ENCODE measurements around the gene BICD2. TPM values are rescaled to one million over a fixed set of nuclear protein-coding genes. Genes with fewer than 3 reads are reported as not detected.

The BICD2 gene
- total RNA-seq, 4 donors from 2014 or later, result 42.3 to 75.3 (median 51.8) TPM

DNA sequence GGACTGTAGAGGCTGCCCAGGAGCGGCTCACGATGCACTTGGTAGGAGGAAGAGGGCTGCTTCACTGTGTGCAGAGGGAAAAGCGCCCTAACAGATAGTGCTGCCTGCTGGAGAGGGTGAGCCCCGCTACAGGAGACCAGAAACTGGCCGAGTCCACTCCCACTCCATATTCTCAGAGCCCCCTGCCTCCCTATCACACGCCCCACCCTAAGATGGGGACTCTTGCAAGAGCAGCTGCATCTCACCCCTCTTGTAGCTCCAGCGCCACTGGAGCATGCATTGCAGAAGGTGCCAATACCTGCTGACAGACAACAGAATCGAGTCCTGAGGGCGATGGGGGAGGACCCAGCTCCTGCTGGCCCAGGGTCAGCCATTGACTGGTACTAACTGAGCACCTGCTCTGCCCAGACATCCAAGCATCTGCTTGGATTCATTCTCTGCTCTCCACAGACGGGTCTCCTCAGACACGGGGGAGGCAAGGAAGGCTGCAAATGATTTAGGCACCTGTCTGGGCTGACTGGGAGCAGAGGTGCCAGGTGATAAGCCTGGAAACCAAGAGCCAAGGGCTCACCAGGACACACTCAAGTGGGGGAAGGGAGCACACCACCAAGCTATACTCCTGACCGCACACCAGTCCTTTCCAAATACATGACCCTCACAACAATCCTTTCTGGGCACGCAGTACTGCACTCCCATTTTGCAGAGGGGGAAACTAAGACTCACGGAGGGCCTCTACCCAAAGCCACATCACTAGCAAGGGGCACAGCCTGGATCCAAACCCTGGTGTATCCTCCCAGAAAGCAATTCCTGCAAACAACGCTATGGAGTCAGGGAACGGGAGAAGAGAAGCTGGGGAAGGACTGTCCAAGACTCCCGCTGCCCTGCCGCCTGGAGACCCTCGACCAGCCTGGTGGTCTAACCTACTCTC lies 1.6 kb downstream of the BICD2 start:
- WGBS, 2 donors (ENCODE audit: low coverage in 1 of 2), result 30 to 38% methylated on average over 3 to 6 of the region's 19 CpGs
- no peak for ATAC-seq
- peak overlapping the region in 3 of 4 donors; percentile 91 to 100 (median 98) for H3K27ac ChIP-seq
- peaks cover 0 to 59% (median 42%) of the 10 kb centered on the region in 3 donors for H3K4me1 ChIP-seq
- H3K36me3 ChIP-seq, result no peaks in the 10 kb centered on the region
- no peak for TF ChIP-seq EP300 (IDR thresholded peaks at IDR 0.05)
- TF ChIP-seq, protein P1, sequence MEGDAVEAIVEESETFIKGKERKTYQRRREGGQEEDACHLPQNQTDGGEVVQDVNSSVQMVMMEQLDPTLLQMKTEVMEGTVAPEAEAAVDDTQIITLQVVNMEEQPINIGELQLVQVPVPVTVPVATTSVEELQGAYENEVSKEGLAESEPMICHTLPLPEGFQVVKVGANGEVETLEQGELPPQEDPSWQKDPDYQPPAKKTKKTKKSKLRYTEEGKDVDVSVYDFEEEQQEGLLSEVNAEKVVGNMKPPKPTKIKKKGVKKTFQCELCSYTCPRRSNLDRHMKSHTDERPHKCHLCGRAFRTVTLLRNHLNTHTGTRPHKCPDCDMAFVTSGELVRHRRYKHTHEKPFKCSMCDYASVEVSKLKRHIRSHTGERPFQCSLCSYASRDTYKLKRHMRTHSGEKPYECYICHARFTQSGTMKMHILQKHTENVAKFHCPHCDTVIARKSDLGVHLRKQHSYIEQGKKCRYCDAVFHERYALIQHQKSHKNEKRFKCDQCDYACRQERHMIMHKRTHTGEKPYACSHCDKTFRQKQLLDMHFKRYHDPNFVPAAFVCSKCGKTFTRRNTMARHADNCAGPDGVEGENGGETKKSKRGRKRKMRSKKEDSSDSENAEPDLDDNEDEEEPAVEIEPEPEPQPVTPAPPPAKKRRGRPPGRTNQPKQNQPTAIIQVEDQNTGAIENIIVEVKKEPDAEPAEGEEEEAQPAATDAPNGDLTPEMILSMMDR (IDR thresholded peaks at IDR 0.05), result no peak
- no peak for TF ChIP-seq POLR2A (IDR thresholded peaks at IDR 0.05)
- TF ChIP-seq POLR2AphosphoS5 (IDR thresholded peaks at IDR 0.05), result no peak
- no peaks in the 10 kb centered on the region for H3K27me3 ChIP-seq
- no peaks in the 10 kb centered on the region for H3K9me3 ChIP-seq
- peak overlapping the region; percentile 86 to 88 for H3K4me3 ChIP-seq

DNA sequence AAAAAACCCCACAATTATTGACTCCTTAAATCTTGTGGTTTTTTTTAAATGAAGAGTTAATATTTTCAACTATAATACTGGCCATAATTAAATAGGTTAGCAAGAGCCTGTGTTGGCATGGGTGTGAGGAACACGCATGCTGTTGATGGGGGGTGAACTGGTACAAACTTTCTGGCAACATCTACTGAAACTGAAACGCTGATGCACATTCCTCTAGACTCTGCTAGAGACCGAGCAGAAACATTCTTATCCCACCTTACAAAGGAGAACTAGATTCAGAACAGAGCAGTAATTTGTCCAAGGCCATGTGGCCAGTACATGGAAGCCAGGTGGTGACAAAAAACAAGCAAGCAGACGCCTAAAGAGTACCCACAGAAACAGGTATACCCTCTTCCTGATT lies 2.4 kb downstream of the BICD2 start:
- Histone ChIP-seq H3K27ac (peak overlapping the region in 2 of 4 donors; percentile 56 to 98), H3K4me3 (peak overlapping the region in 1 of 2 donors; percentile 86), H3K4me1 (peaks cover 0 to 65% (median 42%) of the 10 kb centered on the region in 3 donors), H3K36me3 (no peaks in the 10 kb centered on the region), H3K27me3 (no peaks in the 10 kb centered on the region), H3K9me3 (no peaks in the 10 kb centered on the region)
- 39 to 41% methylated on average over 4 of the region's 4 CpGs for WGBS, 2 donors (ENCODE audit: low coverage in 1 of 2)
- TF ChIP-seq, protein P1 (IDR thresholded peaks at IDR 0.05), result no peak
- no peak for TF ChIP-seq POLR2A (IDR thresholded peaks at IDR 0.05)
- TF ChIP-seq EP300 (IDR thresholded peaks at IDR 0.05), result no peak
- TF ChIP-seq POLR2AphosphoS5 (IDR thresholded peaks at IDR 0.05), result no peak
- ATAC-seq, result no peak

DNA sequence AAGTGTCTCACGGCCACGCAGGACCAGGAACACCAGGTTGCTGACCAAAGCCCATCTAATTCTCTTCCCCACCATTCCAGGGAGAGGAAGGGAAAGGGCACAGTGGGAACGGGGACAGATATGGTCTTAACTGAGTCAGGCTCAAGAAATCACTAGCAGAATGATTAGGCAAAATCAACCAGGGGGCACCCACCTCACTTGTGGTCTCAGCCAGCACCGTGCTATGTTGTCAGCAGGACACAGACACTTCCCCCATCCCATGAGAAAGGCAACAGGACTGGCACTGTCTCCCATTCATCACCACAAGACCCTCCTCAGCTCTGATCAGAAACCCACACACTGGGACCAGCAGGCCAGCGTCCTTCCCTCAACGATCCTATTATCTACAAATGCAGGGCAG lies 2.9 kb downstream of the BICD2 start:
- TF ChIP-seq EP300 (IDR thresholded peaks at IDR 0.05), result no peak
- no peak for TF ChIP-seq POLR2A (IDR thresholded peaks at IDR 0.05)
- TF ChIP-seq, protein P1 (IDR thresholded peaks at IDR 0.05), result no peak
- no peak for TF ChIP-seq POLR2AphosphoS5 (IDR thresholded peaks at IDR 0.05)
- H3K4me3 ChIP-seq, result no peak overlapping the region
- no peak for ATAC-seq
- H3K27ac ChIP-seq, result peak overlapping the region in 2 of 4 donors; percentile 0 to 56
- H3K36me3 ChIP-seq, result no peaks in the 10 kb centered on the region
- 55% methylated on average over 6 of the region's 6 CpGs; no CpG with 5 or more reads in 1 of the 2 donors for WGBS, 2 donors (ENCODE audit: low coverage in 1 of 2)
- peaks cover 0 to 68% (median 42%) of the 10 kb centered on the region in 3 donors for H3K4me1 ChIP-seq
- no peaks in the 10 kb centered on the region for H3K9me3 ChIP-seq
- no peaks in the 10 kb centered on the region for H3K27me3 ChIP-seq

DNA sequence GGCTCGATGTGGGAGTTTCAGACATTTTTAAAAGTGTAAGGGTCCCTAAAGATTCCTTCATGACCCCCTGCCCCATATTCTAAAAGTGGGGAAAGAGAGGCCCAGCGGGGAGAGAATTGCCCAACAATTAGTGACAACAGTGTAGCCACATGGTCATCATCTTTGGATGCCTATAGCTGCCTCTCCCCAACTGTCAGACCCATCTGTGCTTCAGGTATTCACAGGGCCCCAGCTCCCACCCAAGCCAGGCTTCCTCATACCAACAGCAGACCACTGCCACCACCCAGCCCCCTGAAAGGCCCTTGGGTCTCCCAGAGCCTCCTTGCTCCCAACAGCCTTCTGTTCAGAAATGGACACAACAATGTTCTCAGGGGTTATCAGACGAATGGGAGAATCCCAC lies 4.1 kb downstream of the BICD2 start:
- Histone ChIP-seq H3K27me3 (no peaks in the 10 kb centered on the region), H3K27ac (peak overlapping the region in 3 of 4 donors; percentile 56 to 68 (median 56)), H3K36me3 (no peaks in the 10 kb centered on the region), H3K4me3 (no peak overlapping the region), H3K4me1 (peaks cover 0 to 63% (median 42%) of the 10 kb centered on the region in 3 donors), H3K9me3 (no peaks in the 10 kb centered on the region)
- no peak for ATAC-seq
- TF ChIP-seq EP300 (IDR thresholded peaks at IDR 0.05) (no peak), POLR2AphosphoS5 (IDR thresholded peaks at IDR 0.05) (no peak), POLR2A (IDR thresholded peaks at IDR 0.05) (no peak)
- TF ChIP-seq, protein P1 (IDR thresholded peaks at IDR 0.05), result no peak
- 50% methylated on average over 1 of the region's 3 CpGs; no CpG with 5 or more reads in 1 of the 2 donors for WGBS, 2 donors (ENCODE audit: low coverage in 1 of 2)
